DMS79 (cell line): ENCODE results near the gene ATP4B.

Source experiments
- DNase-seq: peaks from one replicate; lab custom pipeline; 2025; lab: John Stamatoyannopoulos, UW

ATP4B gene

DNA sequence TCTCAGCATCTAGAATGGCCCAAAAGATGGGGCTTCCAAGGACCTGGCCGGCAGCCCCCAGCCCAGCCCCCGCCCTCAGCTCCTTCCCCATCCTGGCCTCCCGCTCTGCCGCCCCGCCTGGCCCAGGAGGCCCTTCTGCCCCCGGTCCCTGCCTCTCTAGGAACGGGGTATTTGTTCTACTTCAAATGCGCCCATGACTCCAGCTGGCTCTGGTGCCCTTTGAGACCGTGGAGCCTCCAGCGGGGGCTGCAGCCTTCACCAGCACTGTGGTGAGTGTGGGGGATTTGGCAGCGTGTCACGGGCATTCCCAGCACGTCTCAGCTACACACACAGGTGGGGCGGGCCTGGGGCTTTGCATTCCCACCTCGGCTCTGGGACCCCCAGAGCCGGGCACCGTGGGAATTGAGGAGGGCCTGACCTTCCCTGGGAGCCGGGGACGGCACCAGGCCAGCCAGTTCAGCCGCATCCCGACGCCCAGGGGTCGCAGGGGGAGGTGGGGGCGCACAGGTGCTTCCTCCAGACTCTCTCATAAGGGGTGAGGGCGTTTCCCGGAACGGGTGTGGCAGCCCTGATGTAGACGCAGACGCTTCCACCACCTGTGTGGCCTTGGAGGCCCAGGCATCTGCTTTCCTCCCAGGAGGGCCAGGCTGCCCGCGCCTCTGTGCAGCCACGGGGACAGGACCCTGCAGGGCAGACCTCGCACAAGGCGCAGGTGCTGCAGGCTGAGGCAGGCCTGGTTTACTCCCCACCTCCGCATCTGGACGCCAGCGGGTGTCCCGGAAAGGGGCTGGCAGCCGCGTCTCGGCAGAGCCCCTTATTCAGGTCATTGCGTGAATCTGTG, 947 bp downstream of the ATP4B start:
- DNase-seq: no peak

DNA sequence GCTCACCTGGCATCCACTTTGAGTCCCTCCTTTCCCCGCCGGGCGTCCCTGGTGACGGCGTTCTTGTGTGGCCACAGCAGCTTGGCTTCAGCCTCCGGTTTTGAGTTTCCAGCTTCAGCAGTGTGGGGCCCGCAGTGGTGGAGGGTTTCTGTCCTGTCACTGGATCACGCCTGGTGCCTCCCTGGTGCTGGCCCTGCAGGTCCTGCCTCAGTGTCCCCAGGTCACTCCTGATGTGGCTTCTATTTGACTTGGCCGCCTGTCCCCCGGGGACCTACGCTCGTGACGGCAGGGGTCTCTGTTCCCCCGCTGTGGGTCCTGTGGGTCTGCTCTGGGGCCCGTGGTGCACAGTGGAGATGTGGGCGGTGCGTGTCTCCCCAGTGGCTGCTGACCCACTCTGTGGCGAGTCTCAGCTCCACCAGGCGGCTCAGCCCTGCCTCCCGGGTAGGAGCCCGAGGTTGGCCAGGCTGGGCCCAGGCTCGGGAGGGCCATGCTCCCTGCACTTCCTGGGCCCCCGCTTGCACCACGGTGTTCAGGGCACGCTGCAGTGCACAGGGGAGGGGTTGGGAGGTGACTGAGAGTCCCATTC, 1.9 kb downstream of the ATP4B start:
- DNase-seq: no peak

DNA sequence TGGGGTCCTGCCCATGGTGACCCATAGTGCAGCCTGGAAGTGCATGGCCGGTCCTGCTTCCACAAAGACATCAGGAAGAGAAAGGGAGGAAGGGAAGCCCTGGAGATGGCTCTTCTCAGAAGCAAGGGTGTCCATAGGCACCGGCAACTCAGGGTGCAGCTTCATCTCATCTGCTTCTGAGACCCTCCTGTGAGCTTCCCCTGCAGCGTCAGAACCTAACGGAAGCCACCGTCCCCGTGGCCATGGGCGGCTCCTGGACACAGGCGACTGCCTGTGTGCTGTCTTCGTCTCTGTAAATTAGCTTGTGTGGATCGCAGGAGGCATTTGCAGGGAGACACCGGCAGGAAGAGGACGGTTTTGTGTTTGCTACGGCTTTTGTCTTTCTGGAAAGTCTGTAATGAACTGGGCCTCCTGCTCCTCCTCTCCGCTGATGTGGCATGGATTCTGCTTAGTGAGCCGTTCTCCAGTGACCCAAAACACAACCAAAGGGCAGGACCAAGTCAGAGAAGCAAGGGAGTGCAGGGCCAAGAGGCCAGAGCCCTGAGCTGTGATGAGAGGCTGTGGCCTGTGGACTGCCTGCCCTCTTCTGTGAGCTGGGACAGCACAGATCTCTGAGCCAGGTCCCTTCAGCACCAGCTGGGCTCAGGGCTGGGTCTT, 2.5 kb downstream of the ATP4B start:
- no peak for DNase-seq

DNA sequence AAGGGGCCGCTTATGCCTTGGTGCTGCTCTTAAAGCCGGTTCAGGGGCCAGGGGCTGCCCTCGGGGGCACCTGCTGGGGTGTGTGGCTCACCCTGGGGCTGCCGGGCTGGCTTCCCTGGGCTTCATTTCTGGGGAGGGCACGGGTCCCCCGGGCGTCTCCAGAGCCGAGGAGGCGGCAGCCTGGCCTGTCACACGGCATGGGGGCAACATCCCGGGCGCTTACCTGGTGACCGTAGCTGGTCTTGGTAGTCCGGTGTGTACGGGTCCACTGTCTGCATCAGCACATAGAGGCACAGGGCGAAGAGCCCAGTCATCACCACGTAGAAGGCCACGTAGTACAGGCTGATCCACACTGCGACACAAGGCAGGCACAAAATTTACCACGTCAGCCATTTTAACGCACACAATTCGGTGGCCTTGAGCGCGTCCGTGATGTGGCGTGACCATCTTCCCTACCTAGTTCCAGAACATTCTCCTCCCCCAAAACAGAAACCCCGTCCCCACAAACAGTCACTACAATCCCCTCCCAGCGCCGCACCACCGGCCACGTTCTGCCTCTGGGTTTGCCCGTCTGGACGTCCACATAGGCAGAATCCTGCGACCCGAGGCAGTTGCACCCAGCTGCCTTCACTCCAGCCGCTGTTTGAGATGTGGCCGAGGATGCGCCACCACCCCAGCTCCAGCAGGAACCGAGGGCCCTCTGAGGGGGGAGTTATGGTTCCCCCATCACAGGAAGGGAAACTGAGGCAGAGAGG, 3.2 kb downstream of the ATP4B start:
- no peak for DNase-seq

DNA sequence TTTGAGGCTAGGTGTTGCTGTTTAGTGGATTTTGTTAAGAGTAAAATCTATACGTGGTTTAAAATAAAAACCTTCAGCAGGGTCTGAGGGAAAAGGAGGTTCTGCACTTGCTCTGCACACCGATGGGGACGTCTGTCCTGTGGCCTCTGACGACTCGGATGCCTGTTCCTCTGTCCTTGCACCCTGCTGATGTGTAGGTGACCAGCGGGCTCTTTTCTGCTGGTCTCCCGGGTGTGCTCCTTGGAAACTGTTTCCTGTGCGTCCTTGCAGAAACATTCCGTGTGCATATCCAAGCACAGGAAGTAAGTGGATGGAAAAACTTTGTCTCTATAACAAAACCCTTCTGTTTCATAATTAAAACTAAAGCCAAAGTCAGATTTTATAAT, 3.8 kb downstream of the ATP4B start:
- no peak for DNase-seq

DNA sequence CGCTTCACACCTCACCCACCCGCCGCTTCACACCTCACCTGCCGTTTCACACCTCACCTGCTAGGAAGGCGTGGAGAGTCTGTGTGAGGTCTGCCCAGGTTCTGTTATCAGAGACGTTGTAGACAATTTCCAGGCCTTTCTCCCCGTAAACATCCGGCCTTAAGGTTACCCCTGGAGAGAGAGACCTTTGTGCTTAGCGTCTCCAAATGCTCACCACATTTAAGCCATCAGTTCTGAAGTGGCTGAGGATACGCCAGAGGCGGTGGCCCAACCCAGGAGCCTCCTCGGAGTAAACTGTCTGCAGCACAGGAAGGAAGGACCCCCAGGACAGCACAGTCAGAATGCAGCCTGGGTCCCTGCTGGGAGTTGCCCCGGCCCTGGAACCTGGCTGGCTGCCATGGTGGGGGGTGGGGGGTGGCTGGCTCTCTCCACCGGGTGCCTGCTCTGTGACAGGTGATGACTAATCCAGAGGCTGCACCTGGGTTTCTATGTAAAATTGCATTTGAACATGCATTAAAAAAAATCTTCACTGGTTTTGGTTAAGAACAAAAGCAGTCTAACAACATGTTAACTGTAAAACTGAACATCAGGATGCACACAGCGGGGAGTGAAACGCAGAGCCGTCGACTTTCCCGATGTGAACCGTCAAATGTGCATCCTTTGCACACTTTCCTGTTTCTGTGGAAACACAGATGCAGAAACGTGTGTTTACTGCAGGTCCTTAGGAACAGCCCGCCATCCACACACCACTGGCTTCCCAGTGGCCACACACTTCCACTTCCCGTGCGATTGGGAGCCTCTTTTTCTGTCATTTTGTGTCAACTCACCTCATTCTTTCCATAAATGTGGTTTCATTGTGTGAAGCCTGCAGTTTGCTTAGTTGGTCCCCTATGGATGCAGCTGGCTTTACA, 4.5 kb downstream of the ATP4B start:
- peak; percentile 73 for DNase-seq

DNA sequence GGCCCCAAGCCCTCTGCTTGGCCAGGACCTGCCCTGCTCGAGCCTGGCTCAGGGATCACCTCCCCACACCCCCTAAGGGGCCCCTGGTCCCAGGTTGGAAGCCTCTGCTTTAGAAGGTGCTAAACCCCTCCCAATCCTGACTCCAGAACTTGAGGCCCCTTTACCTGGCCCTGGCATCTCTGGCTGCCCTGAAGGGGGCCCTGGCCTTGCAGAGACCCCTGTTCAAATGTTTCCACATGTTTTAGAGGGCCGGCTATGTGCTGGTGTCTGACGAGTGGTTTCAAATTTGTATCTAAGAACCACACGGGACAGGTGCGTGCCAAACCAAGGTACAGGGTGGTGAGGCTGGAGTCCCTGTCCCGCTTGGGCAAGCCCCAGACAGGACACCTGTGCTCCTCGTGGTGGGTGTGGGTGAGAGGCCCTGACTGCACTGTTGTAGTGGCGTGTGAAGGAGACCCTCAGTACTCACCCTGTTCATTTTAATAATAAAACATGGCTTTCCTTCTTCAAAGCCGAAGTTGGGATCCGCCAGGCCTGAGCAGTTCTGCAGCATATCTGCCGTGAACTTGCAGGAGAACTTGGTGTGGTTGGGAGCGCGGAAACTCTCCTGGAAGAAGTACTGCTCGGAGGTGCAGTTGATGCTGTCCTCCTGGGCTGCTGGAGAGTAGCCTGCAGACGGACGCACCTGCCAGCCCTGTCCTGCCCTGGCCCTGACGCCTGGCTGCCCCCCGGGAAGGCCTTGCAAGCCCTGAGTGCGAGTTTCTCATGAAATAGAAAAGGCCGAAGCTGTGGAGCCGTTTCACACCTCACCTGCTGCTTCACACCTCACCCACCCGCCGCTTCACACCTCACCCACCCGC, 5.4 kb downstream of the ATP4B start:
- no peak for DNase-seq

DNA sequence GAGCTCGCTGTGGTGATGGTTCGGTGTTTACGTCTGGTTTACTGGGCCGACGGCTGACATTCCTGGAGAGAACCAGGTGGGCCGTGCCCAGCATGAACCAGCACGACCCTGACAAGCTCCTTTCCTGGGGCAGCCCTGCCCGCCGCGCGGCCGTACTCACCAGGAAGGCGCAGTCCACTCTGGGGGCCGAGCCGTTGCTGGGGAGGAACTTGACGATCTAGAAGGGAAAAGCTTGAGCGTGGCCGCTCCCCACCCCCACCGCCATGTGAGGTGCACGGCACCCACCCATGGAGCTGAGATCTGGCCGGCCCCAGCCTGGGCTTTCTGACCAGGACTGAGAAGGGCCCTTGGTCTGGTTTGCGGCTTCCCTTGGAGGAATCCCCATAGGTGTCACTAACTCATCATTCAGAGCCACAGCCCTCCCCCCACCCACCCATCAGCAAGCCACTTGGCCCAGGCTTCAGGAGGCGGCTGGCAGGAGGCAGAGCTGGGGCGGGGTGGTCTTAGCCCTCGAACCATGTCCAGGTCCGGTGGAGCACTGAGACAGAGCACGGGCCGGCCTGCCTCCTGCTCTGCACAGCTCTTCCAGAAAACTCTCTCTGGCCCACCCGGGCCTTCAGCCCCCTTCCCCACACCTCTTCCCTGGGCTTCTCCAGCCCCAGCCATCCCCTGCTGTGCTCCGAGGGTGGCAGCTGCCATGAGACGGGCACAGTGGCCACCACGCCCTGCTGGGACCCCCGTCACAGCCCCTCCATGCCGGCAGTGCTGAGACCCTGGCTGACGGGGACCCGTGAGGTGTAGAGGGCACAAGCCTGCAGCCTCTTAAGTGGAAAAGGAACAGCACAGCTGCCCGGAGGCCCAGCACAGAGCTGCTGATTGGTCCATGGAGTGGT, 6.2 kb downstream of the ATP4B start:
- DNase-seq: no peak

DNA sequence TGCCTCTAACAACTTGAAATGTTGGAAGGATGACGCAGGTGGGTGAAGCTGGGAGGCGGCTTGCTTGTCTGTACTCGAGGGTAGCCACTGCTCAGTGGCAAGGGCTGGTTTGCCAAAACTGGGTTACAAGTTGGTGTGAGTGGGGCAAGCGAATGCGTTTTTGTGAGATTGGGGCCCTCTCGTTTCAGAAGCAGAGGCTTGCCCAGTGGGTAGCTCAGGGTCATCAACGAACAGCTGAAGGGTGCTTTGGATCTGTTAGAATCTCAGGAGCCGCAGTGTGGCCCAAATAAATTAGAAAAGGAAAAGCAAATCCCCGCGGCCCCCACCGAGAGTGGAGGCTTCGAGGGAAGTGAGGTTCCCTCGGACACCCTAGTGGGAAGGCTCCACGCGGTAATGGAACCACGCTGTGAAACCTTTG, 7.3 kb downstream of the ATP4B start:
- peak; percentile 70 for DNase-seq

DNA sequence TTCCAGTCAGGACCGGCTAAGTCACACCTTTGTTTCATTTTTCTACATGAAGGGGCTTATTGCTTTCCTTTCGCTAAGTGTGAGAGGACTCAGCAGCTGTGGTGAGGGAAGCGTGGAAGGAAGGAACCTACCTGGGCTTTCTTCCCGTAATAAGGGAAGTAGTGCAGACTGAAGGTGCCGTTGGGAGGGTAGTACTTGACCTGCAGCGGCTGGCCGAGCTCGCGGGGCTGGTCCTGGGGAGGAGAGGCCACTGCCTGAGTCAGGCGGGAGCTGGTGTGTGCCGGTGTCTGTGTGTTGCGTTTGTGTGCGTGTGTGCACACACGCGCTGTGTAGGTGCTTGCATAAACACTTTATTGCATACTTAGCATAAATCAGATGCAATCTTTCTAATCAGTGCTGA, 7.7 kb downstream of the ATP4B start:
- peak; percentile 68 for DNase-seq

DNA sequence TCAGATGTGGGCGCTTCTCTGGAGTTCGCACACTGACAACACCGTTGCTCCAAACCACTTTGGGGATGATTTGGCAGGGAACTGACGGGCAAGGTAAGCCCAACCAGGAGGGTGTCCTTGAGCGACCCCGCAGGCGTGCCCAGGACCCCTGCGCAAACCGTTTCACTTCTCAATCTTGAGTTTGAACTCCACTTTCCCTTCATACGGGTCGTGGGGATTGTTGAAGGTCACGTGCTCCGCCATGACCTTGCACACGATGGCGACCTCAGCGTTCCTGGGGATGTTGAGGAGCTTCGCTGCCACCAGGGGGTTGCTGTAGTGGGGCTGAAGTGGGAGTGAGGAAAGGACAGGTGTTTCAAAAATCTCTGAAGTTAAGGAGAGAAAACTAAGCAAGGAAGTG, 8.8 kb downstream of the ATP4B start:
- DNase-seq: peak; percentile 83

DNA sequence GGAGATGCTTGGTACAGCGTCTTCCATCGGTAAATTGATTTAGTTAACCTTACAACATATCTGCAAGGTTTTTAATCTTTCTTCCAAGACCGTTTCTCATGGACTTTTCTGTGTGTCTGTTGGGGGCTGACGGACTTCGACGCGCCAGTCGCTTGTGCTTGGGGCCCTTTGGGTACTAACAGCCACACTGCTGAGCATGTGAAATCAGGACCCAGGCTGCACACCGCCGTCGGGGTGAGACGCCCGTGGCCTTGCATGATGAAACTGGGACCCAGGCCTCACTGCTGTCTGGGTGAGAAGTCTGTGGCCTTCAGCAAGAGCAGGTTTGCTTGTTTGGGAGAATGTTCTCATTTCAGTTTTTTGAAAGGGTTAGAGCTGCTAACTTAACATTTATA, 9.8 kb downstream of the ATP4B start:
- peak; percentile 88 for DNase-seq

DNA sequence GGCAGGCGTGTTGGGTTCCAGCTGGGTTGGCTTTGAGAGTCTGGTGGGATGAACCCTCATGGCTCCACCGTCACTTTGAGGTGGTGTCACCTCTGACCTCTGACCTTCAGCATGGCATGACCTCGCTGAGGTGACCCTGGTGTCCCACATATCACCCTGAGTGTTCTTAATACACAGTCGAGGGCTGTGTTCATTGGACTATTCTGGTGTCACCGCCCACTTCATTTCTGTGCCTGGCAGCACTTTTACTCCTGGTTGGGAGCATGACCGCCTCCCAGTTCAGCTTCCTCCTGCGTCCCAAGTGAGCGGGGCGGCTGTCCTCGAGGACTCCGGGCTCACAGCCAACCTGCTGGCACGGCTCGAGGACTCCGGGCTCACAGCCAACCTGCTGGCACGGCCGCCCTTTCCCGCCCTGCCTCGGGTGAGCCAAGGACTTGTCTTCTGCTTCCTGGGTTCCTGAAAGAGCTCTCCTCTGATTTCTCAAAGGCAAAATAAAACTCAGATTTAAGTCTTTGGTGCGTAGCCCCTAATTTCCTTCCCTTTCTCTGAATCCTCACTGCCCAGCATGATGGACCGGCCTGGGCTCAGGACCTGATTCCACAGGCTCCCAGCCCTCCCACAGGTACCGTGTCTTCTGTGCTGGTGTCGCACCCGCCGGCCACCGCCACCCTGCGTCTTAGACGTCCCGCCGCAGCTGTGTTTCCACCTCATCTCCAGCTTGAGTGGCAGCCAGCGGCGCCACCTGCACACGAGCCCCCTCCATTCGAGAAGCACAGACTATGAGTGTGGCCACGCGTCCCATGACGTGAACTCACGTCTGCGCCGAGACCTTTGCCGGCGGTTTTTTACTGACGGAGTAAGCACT, 10.4 kb downstream of the ATP4B start:
- peak; percentile 100 for DNase-seq

DNA sequence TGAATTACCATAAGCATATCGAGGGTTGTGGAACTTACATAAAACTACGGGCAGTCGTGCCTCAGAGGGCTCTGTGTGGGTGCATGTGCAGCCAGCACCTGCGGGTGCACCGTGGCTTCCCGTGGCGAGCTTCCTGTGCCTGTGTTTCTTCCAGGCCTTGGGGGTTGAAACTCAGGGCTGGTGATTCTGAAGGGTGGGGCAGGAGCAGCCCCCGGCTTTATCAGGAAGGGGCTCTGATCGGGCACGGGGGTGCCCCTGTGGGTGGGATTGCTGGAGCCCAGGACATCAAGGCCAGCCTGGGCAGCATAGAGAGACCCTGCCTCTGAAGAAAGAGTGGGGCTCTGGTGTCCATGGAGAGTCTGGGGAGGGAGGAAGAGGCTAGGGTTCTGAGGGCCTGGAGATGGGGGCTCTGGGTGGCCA, 11.1 kb downstream of the ATP4B start:
- DNase-seq: no peak

DNA sequence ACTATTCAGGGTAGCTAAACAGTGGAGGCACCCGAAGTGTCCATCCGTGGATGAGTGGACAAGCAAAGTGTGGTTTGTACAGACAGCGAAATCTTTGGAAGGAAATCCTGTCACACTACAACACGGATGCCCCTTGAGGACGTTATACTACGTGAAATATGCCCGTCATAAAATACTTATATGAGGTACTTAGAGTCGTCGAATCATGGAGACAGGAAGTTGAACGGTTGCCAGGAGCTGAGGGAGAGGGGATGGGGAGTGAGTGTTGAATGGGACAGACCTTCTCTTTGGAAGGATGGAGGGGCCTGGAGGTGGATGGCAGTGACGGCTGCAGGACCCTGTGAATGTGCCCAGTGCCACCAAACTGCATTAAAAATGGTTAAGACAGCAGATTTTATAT, 11.6 kb downstream of the ATP4B start:
- DNase-seq: peak; percentile 90

DNA sequence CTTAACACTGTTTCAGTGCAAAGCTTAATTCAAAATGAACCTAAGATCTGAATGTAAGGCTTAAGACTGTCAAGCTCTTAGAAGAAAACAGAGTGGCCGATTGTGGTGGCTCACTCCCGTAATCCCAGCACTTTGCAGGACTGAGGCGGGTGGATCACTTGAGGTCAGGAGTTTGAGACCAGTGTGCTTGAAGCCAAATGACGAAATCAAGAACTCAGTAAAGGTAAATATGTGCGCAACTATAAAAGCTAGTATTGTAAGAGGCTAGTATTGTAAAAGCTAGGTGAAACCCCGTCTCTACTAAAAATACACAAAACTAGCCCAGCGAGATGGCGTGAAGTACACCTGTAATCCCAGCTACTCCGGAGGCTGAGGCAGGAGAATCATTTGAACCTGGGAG, 12.7 kb downstream of the ATP4B start:
- DNase-seq: no peak

DNA sequence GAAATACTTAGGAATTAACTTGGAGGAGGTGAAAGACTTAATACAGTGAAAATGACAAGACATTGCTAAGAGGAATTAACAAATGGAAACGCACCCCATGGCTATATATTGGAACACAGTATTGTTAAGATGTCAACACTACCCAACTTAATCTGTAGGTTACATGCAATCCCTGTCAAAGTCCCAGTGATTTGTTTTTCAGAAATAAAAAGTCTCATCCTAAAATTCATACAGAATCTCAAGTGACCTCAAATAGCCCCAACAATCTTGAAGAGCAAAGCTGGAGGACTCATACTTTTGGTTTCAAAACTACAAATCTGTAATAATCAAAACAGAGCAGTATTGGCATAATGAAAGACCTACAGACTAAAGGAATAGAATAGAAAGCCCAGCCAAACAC, 13.2 kb downstream of the ATP4B start:
- no peak for DNase-seq

DNA sequence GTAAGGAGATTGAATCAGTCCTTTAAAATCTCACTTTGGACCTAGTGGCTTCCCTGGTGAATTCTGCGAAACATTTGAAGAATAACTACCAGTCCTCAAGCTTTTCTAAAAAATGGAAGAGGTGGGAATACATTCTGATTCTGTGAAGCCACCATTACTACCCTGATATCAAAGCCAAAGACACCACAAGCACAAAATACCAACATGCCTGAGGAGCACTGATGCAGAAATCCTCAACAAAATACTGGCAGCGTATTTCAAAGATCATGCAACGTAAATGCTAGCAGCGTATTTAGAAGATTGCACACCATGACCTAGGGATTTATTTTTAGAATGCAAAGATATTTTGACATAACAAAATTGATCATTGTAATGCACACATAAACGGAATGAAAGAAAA, 14.4 kb downstream of the ATP4B start:
- no peak for DNase-seq

DNA sequence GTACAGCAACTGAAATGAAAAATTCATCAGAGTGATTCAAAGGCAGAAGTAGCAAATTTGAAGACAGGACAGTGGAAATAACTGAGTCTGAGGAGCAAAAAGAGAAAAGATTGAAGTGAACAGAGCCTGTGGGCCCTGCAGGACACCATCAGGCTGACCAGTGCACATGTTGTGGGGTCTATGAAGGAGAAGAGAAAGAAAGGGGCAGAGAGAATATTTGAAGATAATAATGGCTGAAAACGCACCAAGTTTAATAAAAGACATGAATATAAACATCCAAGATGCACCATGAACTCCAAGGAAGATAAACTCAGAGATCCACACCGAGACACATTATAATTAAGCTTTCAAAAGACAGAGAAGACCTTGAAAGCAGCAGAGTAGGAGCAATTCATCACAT, 15.4 kb downstream of the ATP4B start:
- DNase-seq: no peak
